GM19023 (cell line): Measurements from ENCODE around the gene ENAH.
"Not testable (repeated sequence)": the region's sequence is repeated elsewhere in the genome, so short reads cannot be mapped to it uniquely, and the experiment has no call there.

Experiments
- ATAC-seq: cut with Tn5 transposase; IDR thresholded peaks from one replicate; pipeline ENCODE4 v1.9.1; 2021; ENCODE audit warnings: mild to moderate bottlenecking, moderate library complexity; ENCODE audit not compliant: unreplicated experiment

The ENAH gene

GRCh38 chr1:225677350-225678124, 24.6 kb upstream of the ENAH start:
- ATAC-seq = no peak

- ATAC-seq = no peak
Observed at GRCh38 chr1:225674381-225674780, 21.5 kb upstream of the ENAH start.

- no peak for ATAC-seq
Observed at GRCh38 chr1:225670806-225671733, 18.1 kb upstream of the ENAH start.

GRCh38 chr1:225670356-225670755, 17.4 kb upstream of the ENAH start:
- ATAC-seq = no peak

- no peak for ATAC-seq
Observed at GRCh38 chr1:225668222-225668621, 15.3 kb upstream of the ENAH start.

- ATAC-seq = no peak
Observed at GRCh38 chr1:225667362-225667761, 14.4 kb upstream of the ENAH start.

GRCh38 chr1:225666495-225666894, 13.6 kb upstream of the ENAH start:
- ATAC-seq = no peak

- ATAC-seq = no peak
Observed at GRCh38 chr1:225664762-225665161, 11.8 kb upstream of the ENAH start.

GRCh38 chr1:225662155-225662554, 9.2 kb upstream of the ENAH start:
- no peak for ATAC-seq

GRCh38 chr1:225660544-225660946, 7.6 kb upstream of the ENAH start:
- no peak for ATAC-seq

- ATAC-seq = no peak
Observed at GRCh38 chr1:225658041-225658440, 5.1 kb upstream of the ENAH start.

- no peak for ATAC-seq
Observed at GRCh38 chr1:225657462-225657989, 4.6 kb upstream of the ENAH start.

GRCh38 chr1:225656259-225656655, 3.3 kb upstream of the ENAH start:
- ATAC-seq = not testable (repeated sequence)

GRCh38 chr1:225655509-225656258, 2.8 kb upstream of the ENAH start:
- ATAC-seq = no peak

GRCh38 chr1:225654688-225655508, 2.0 kb upstream of the ENAH start:
- ATAC-seq = no peak

- ATAC-seq = no peak
Observed at GRCh38 chr1:225654277-225654597, 1.3 kb upstream of the ENAH start.

- peak; percentile 39 for ATAC-seq
Observed at GRCh38 chr1:225653463-225654276, 747 bp upstream of the ENAH start.

GRCh38 chr1:225651872-225652728, 823 bp downstream of the ENAH start:
- ATAC-seq = no peak
